Liver (tissue), 9 donors: Measurements from ENCODE around the gene GRAP. TPM values are rescaled to one million over a fixed set of nuclear protein-coding genes. Genes with fewer than 3 reads are reported as not detected.

Experiments used
- DNase-seq: peaks from one replicate; pipeline ENCODE4 v3.0.0-alpha.2; 2017; ENCODE audit warnings: low spot score
- H3K27ac ChIP-seq, 2 donors: one replicate each; pipeline ENCODE4 v1.7.0; 2013; ENCODE audit warnings: inconsistent platforms in 2 of 2, low read length in 2 of 2, control low read depth in 1 of 2, low read depth in 1 of 2, mild to moderate bottlenecking in 1 of 2
- H3K27me3 ChIP-seq, 4 donors: one replicate each; pipeline versions ENCODE4 v1.6.1 to v1.7.0; 2013; ENCODE audit warnings: low read length in 3 of 4, inconsistent platforms in 1 of 4, mild to moderate bottlenecking in 1 of 4, moderate library complexity in 1 of 4; ENCODE audit not compliant: control insufficient read depth in 4 of 4, insufficient read depth in 4 of 4
- H3K36me3 ChIP-seq, 4 donors: one replicate each; pipeline versions ENCODE4 v1.6.1 to v1.7.0; 2013; ENCODE audit warnings: low read length in 3 of 4, mild to moderate bottlenecking in 3 of 4, low read depth in 1 of 4, moderate library complexity in 1 of 4; ENCODE audit not compliant: control insufficient read depth in 4 of 4, insufficient read depth in 3 of 4
- H3K4me1 ChIP-seq, 4 donors: one replicate each; pipeline versions ENCODE4 v1.6.1 to v1.7.0; 2013; ENCODE audit warnings: low read length in 3 of 4, mild to moderate bottlenecking in 3 of 4, moderate library complexity in 1 of 4; ENCODE audit not compliant: control insufficient read depth in 4 of 4, insufficient read depth in 4 of 4
- H3K4me3 ChIP-seq, 3 donors: one replicate each; pipeline versions ENCODE4 v1.6.1 to v1.7.0; 2013; ENCODE audit warnings: low read length in 3 of 3, control low read depth in 1 of 3, low read depth in 1 of 3, mild to moderate bottlenecking in 1 of 3
- H3K9ac ChIP-seq, 2 donors: one replicate each; pipeline ENCODE4 v1.7.0; 2013; ENCODE audit warnings: low read length in 2 of 2, mild to moderate bottlenecking in 2 of 2, moderate library complexity in 2 of 2, control low read depth in 1 of 2, low read depth in 1 of 2
- H3K9me3 ChIP-seq, 4 donors: one replicate each; pipeline versions ENCODE4 v1.6.1 to v1.7.0; 2013; ENCODE audit warnings: low read length in 3 of 4; ENCODE audit not compliant: control insufficient read depth in 4 of 4
- ATF3 ChIP-seq: IDR thresholded peaks from 2 replicates; pipeline ENCODE4 v1.6.1; 2016; ENCODE audit warnings: antibody characterized with exemption
- CTCF ChIP-seq: fragments of 150-350 bp; IDR thresholded peaks from 2 replicates; pipeline ENCODE4 v1.5.1; 2017; ENCODE audit warnings: improper control_type of control experiment, low read depth, low read length; ENCODE audit not compliant: missing input control
- EGR1 ChIP-seq, 2 donors: IDR thresholded peaks; 2 replicates each; pipeline ENCODE4 v1.6.1; 2016 to 2018; ENCODE audit warnings: antibody characterized with exemption in 2 of 2, low read depth in 2 of 2
- FOXA1 ChIP-seq: IDR thresholded peaks from 2 replicates; pipeline ENCODE4 v1.6.1; 2016; ENCODE audit warnings: antibody characterized with exemption
- FOXA2 ChIP-seq: IDR thresholded peaks from 2 replicates; pipeline ENCODE4 v1.6.1; 2016; ENCODE audit warnings: antibody characterized with exemption
- GABPA ChIP-seq, 2 donors: IDR thresholded peaks in 1 of 2; conservative IDR thresholded peaks in 1 of 2; 2 replicates each; pipeline ENCODE4 v1.6.1; 2016; ENCODE audit warnings: antibody characterized with exemption in 2 of 2, mild to moderate bottlenecking in 1 of 2, moderate library complexity in 1 of 2
- HNF4A ChIP-seq, 2 donors: conservative IDR thresholded peaks; 2 replicates each; pipeline ENCODE4 v1.6.1; 2016; ENCODE audit warnings: antibody characterized with exemption in 2 of 2, mild to moderate bottlenecking in 2 of 2
- HNF4G ChIP-seq: IDR thresholded peaks from 2 replicates; pipeline ENCODE4 v1.6.1; 2016; ENCODE audit warnings: antibody characterized with exemption
- JUND ChIP-seq, 2 donors: IDR thresholded peaks; 2 replicates each; pipeline ENCODE4 v1.6.1; 2016; ENCODE audit warnings: antibody characterized with exemption in 2 of 2
- MAX ChIP-seq: IDR thresholded peaks from 2 replicates; pipeline ENCODE4 v1.6.1; 2016; ENCODE audit warnings: antibody characterized with exemption
- NR2F2 ChIP-seq: IDR thresholded peaks from 2 replicates; pipeline ENCODE4 v1.6.1; 2016; ENCODE audit warnings: antibody characterized with exemption
- RAD21 ChIP-seq, 2 donors: IDR thresholded peaks; 2 replicates each; pipeline ENCODE4 v1.6.1; 2016; ENCODE audit warnings: antibody characterized with exemption in 2 of 2, mild to moderate bottlenecking in 2 of 2
- RXRA ChIP-seq, 2 donors: IDR thresholded peaks; 2 replicates each; pipeline ENCODE4 v1.6.1; 2017 to 2018; ENCODE audit warnings: antibody characterized with exemption in 2 of 2, mild to moderate bottlenecking in 1 of 2
- SP1 ChIP-seq: IDR thresholded peaks from 2 replicates; pipeline ENCODE4 v1.6.1; 2018; ENCODE audit warnings: antibody characterized with exemption, mild to moderate bottlenecking
- TAF1 ChIP-seq: conservative IDR thresholded peaks from 2 replicates; pipeline ENCODE4 v1.6.1; 2016; ENCODE audit warnings: antibody characterized with exemption, mild to moderate bottlenecking
- YY1 ChIP-seq: IDR thresholded peaks from 2 replicates; pipeline ENCODE4 v1.6.1; 2016; ENCODE audit warnings: antibody characterized with exemption, mild to moderate bottlenecking
- ZBTB33 ChIP-seq: IDR thresholded peaks from 2 replicates; pipeline ENCODE4 v1.6.1; 2016; ENCODE audit warnings: antibody characterized with exemption
- WGBS: extraction: QIAGEN DNeasy Blood & Tissue Kit; methylation state at CpG from one replicate; pipeline ENCODE4 v1.1.7; 2013; 5-methylcytosine and 5-hydroxymethylcytosine counted together
- polyA plus RNA-seq, 2 donors: library from polyadenylated mRNA; stranded (reverse) in 1 of 2; unstranded in 1 of 2; fragments of 200-250 nt in 1 of 2; fragments of >200 nt in 1 of 2; fragmentation: Nextera tagmentation in 1 of 2; extraction: Ambion mirVana in 1 of 2; gene quantifications; one replicate each; pipeline versions ENCODE4 v1.2.1 to v1.2.3, GENCODE V29; 2013 to 2015
- total RNA-seq, 2 donors: library from RNA; depleted of rRNA; stranded (reverse); fragments of >200 nt; gene quantifications; one replicate each; pipeline ENCODE4 v1.2.3, GENCODE V29; 2014
- donor health status: healthy.
- donor health status: healthy.
- donor health status: healthy.
- donor health status: healthy.
- donor health status: healthy.

GRAP gene
- total and polyA plus RNA-seq, 4 donors: 1.2 to 6.5 (median 5.2) TPM

GRCh38 chr17:19006698-19007097, 40.1 kb downstream of the GRAP start:
- Histone ChIP-seq H3K27ac (peak overlapping the region in 1 of 2 donors; percentile 11), H3K9me3 (no peaks in the 10 kb centered on the region), H3K36me3 (no peaks in the 10 kb centered on the region), H3K4me3 (no peak overlapping the region), H3K9ac (no peak overlapping the region), H3K27me3 (no peaks in the 10 kb centered on the region), H3K4me1 (peaks cover 5 to 40% (median 34%) of the 10 kb centered on the region in 4 donors)
- no peak for DNase-seq
- no peak for TF ChIP-seq GABPA (IDR thresholded peaks at IDR 0.05 in 1 of 2, conservative IDR thresholded peaks at IDR 0.05 in 1 of 2)
- no peak for TF ChIP-seq TAF1
- TF ChIP-seq RAD21 (IDR thresholded peaks at IDR 0.05): no peak
- no peak for TF ChIP-seq SP1
- no peak for TF ChIP-seq JUND (IDR thresholded peaks at IDR 0.05)
- no peak for TF ChIP-seq ATF3
- TF ChIP-seq FOXA2: no peak
- TF ChIP-seq MAX: no peak
- TF ChIP-seq RXRA (IDR thresholded peaks at IDR 0.05): no peak
- no peak for TF ChIP-seq HNF4A (conservative IDR thresholded peaks at IDR 0.05)
- TF ChIP-seq ZBTB33: no peak
- no peak for TF ChIP-seq EGR1 (IDR thresholded peaks at IDR 0.05; ENCODE audit: low read depth in 2 of 2)
- no peak for TF ChIP-seq CTCF
- no peak for TF ChIP-seq FOXA1
- TF ChIP-seq NR2F2: no peak
- TF ChIP-seq HNF4G: no peak

GRCh38 chr17:19005789-19006430, 40.8 kb downstream of the GRAP start:
- WGBS: 49% methylated on average over 4 of the region's 4 CpGs
- Histone ChIP-seq H3K4me3 (peak overlapping the region in 1 of 3 donors; percentile 86), H3K9ac (no peak overlapping the region), H3K9me3 (no peaks in the 10 kb centered on the region), H3K27ac (peak overlapping the region; percentile 90 to 93), H3K4me1 (peaks cover 7 to 48% (median 42%) of the 10 kb centered on the region in 4 donors), H3K27me3 (no peaks in the 10 kb centered on the region), H3K36me3 (no peaks in the 10 kb centered on the region)
- no peak for DNase-seq
- TF ChIP-seq YY1 (peak; percentile 42), MAX (peak; percentile 69), GABPA (IDR thresholded peaks at IDR 0.05 in 1 of 2, conservative IDR thresholded peaks at IDR 0.05 in 1 of 2) (peak in 1 of 2 donors; percentile 48), JUND (IDR thresholded peaks at IDR 0.05) (peak in 1 of 2 donors; percentile 59), CTCF (no peak), FOXA2 (peak; percentile 86), ATF3 (no peak), TAF1 (no peak), HNF4G (peak; percentile 15), SP1 (peak; percentile 88), RAD21 (IDR thresholded peaks at IDR 0.05) (peak in 1 of 2 donors; percentile 39), HNF4A (conservative IDR thresholded peaks at IDR 0.05) (peak; percentile 81 to 90), ZBTB33 (peak; percentile 67), FOXA1 (peak; percentile 79), NR2F2 (no peak), EGR1 (IDR thresholded peaks at IDR 0.05; ENCODE audit: low read depth in 2 of 2) (no peak), RXRA (IDR thresholded peaks at IDR 0.05) (peak; percentile 93 to 97)
